H1 (cell line): ENCODE results near the gene DCUN1D4. TPM values are rescaled to one million over a fixed set of nuclear protein-coding genes. Genes with fewer than 3 reads are reported as not detected.

Experiments
- CTCF ChIA-PET: fragments of 300-600 bp; sonication (Branson Sonifier 250); formaldehyde crosslinking; loops from one replicate; lab custom pipeline; 2021; ENCODE audit not compliant: partially characterized antibody; lab: Charles Lee
- POLR2A ChIA-PET: fragments of 300-600 bp; sonication (Branson Sonifier 250); formaldehyde crosslinking; loops from one replicate; lab custom pipeline; 2021; ENCODE audit warnings: inconsistent platforms; ENCODE audit not compliant: partially characterized antibody; lab: Charles Lee
- DNase-seq, 2 experiments: peaks; one replicate each; pipeline versions ENCODE4 v3.0.0 to v3.0.0-alpha.2; 2010 to 2022; ENCODE audit warnings: low spot score in 2 of 2, low read depth in 1 of 2, mixed read lengths in 1 of 2
- FAIRE-seq: peaks from 2 replicates; lab custom pipeline; 2011; peaks lifted over from hg19 to GRCh38; lab: Jason Lieb, UNC
- H2AFZ ChIP-seq: 2 replicates; pipeline ENCODE4 v1.8.1; 2012; ENCODE audit warnings: low read length, inconsistent platforms
- H2AK5ac ChIP-seq: 2 replicates; pipeline ENCODE4 v1.6.1; 2013; ENCODE audit warnings: low read depth, low read length
- H2BK120ac ChIP-seq: replicated peaks from 2 replicates; pipeline ENCODE3; 2013; ENCODE audit warnings: low read depth, low read length, inconsistent platforms
- H2BK12ac ChIP-seq: 2 replicates; pipeline ENCODE4 v1.6.1; 2013; ENCODE audit warnings: low read depth, low read length
- H2BK15ac ChIP-seq: 2 replicates; pipeline ENCODE4 v1.6.1; 2013; ENCODE audit warnings: low read length
- H2BK20ac ChIP-seq: 2 replicates; pipeline ENCODE4 v1.6.1; 2013; ENCODE audit warnings: low read length
- H2BK5ac ChIP-seq: 2 replicates; pipeline ENCODE4 v1.6.1; 2013; ENCODE audit warnings: low read depth, low read length
- H3K14ac ChIP-seq: 2 replicates; pipeline ENCODE4 v1.6.1; 2013; ENCODE audit warnings: inconsistent platforms; ENCODE audit not compliant: insufficient read length
- H3K18ac ChIP-seq: 2 replicates; pipeline ENCODE4 v1.6.1; 2013; ENCODE audit warnings: low read length; ENCODE audit errors: extremely low read depth
- H3K23ac ChIP-seq: 2 replicates; pipeline ENCODE4 v1.6.1; 2013; ENCODE audit warnings: inconsistent platforms; ENCODE audit not compliant: insufficient read length
- H3K23me2 ChIP-seq: 2 replicates; pipeline ENCODE4 v1.6.1; 2013; ENCODE audit warnings: low read depth, low read length
- H3K27ac ChIP-seq: 2 replicates; pipeline ENCODE4 v1.6.1; 2011; ENCODE audit warnings: low read depth, low read length, inconsistent platforms
- H3K27me3 ChIP-seq, 4 experiments: replicated peaks in 1 of 4; 1 replicate in 1 of 4; 2 replicates in 3 of 4; pipeline versions ENCODE4 v1.6.1 to v1.8.1; 2011 to 2013; ENCODE audit warnings: low read length in 3 of 4, mild to moderate bottlenecking in 3 of 4, inconsistent platforms in 2 of 4, mixed read lengths in 2 of 4, moderate library complexity in 1 of 4; ENCODE audit not compliant: control insufficient read depth in 3 of 4, insufficient read depth in 3 of 4; ENCODE audit errors: extremely low read depth in 1 of 4
- H3K36me3 ChIP-seq, 4 experiments: 2 replicates each; pipeline versions ENCODE4 v1.6.1 to v1.8.1; 2011 to 2013; ENCODE audit warnings: mild to moderate bottlenecking in 4 of 4, low read length in 3 of 4, moderate library complexity in 2 of 4, control low read depth in 1 of 4, inconsistent platforms in 1 of 4; ENCODE audit not compliant: insufficient read depth in 4 of 4, control insufficient read depth in 2 of 4
- H3K4ac ChIP-seq: replicated peaks from 2 replicates; pipeline ENCODE3; 2013; ENCODE audit warnings: low read length, low read depth, mixed read lengths, inconsistent platforms; ENCODE audit not compliant: insufficient read length
- H3K4me1 ChIP-seq, 4 experiments: replicated peaks in 1 of 4; 1 replicate in 1 of 4; 2 replicates in 3 of 4; pipeline versions ENCODE4 v1.6.1 to v1.8.1; 2011 to 2013; ENCODE audit warnings: low read length in 3 of 4, inconsistent platforms in 2 of 4, mixed read lengths in 1 of 4; ENCODE audit not compliant: insufficient read depth in 4 of 4, control insufficient read depth in 3 of 4
- H3K4me2 ChIP-seq, 2 experiments: 2 replicates each; pipeline versions ENCODE4 v1.6.1 to v1.8.1; 2011 to 2013; ENCODE audit warnings: low read depth in 2 of 2, low read length in 2 of 2, control low read depth in 1 of 2, inconsistent platforms in 1 of 2, mild to moderate bottlenecking in 1 of 2; ENCODE audit not compliant: insufficient read depth in 1 of 2
- H3K4me3 ChIP-seq, 4 experiments: fragments of 200-600, 300-600 bp in 1 of 4; sonication (generic), shearing (Covaris generic), sonication (Bioruptor Twin) in 1 of 4; 2 replicates each; pipeline versions ENCODE4 v1.5.1 to v1.8.1; 2011 to 2016; ENCODE audit warnings: low read length in 4 of 4, low read depth in 3 of 4, control low read depth in 2 of 4, inconsistent platforms in 2 of 4, mild to moderate bottlenecking in 2 of 4, mixed read lengths in 1 of 4, moderate library complexity in 1 of 4; ENCODE audit not compliant: insufficient read depth in 2 of 4; ENCODE audit errors: extremely low read depth in 1 of 4
- H3K56ac ChIP-seq: replicated peaks from 2 replicates; pipeline ENCODE3; 2013; ENCODE audit warnings: low read depth, mild to moderate bottlenecking, mixed read lengths, low read length, inconsistent platforms; ENCODE audit not compliant: insufficient read length
- H3K79me1 ChIP-seq: 2 replicates; pipeline ENCODE4 v1.6.1; 2013; ENCODE audit warnings: low read depth, low read length, control low read depth
- H3K79me2 ChIP-seq, 2 experiments: 2 replicates each; pipeline versions ENCODE4 v1.6.1 to v1.8.1; 2012 to 2013; ENCODE audit warnings: low read length in 2 of 2, mild to moderate bottlenecking in 2 of 2, inconsistent platforms in 1 of 2; ENCODE audit not compliant: insufficient read depth in 2 of 2, control insufficient read depth in 1 of 2
- H3K9ac ChIP-seq, 4 experiments: replicated peaks in 1 of 4; 1 replicate in 1 of 4; 2 replicates in 3 of 4; pipeline versions ENCODE4 v1.6.1 to v1.8.1; 2011 to 2013; ENCODE audit warnings: low read depth in 3 of 4, low read length in 3 of 4, control low read depth in 2 of 4, mild to moderate bottlenecking in 2 of 4, moderate library complexity in 2 of 4, inconsistent platforms in 1 of 4; ENCODE audit errors: extremely low read depth in 1 of 4
- H3K9me3 ChIP-seq, 2 experiments: 2 replicates each; pipeline versions ENCODE4 v1.6.1 to v1.8.1; 2012 to 2013; ENCODE audit warnings: mild to moderate bottlenecking in 2 of 2, moderate library complexity in 2 of 2, control low read depth in 1 of 2, inconsistent platforms in 1 of 2, low read depth in 1 of 2, low read length in 1 of 2, mixed read lengths in 1 of 2; ENCODE audit not compliant: insufficient read depth in 2 of 2
- H4K20me1 ChIP-seq, 2 experiments: replicated peaks in 1 of 2; 2 replicates each; pipeline versions ENCODE3 to v1.8.1; 2011 to 2013; ENCODE audit warnings: inconsistent platforms in 2 of 2, low read length in 2 of 2, mild to moderate bottlenecking in 1 of 2; ENCODE audit not compliant: insufficient read depth in 2 of 2, control insufficient read depth in 1 of 2
- H4K5ac ChIP-seq: 2 replicates; pipeline ENCODE4 v1.6.1; 2013; ENCODE audit warnings: low read length, low read depth, mixed read lengths, inconsistent platforms; ENCODE audit not compliant: insufficient read length
- H4K8ac ChIP-seq: 2 replicates; pipeline ENCODE4 v1.8.0; 2013; ENCODE audit warnings: mild to moderate bottlenecking, moderate library complexity, low read length, inconsistent platforms; ENCODE audit not compliant: insufficient read depth; ENCODE audit errors: extremely low read depth
- H4K91ac ChIP-seq: replicated peaks from 2 replicates; pipeline ENCODE3; 2013; ENCODE audit warnings: low read length, mixed read lengths, inconsistent platforms; ENCODE audit not compliant: insufficient read length
- CHD2 ChIP-seq: IDR thresholded peaks from 2 replicates; pipeline ENCODE4 v1.6.1; 2012; ENCODE audit warnings: low read length, improper control_type of control experiment
- HDAC2 ChIP-seq, 2 experiments: fragments of 300-600 bp in 1 of 2; sonication (generic) in 1 of 2; IDR thresholded peaks; 2 replicates each; pipeline ENCODE4 v1.6.1; 2011 to 2012; ENCODE audit warnings: low read depth in 2 of 2, low read length in 2 of 2, mild to moderate bottlenecking in 2 of 2, moderate library complexity in 2 of 2, borderline replicate concordance in 1 of 2, inconsistent platforms in 1 of 2
- NANOG ChIP-seq: IDR thresholded peaks from 2 replicates; pipeline ENCODE4 v1.6.1; 2011; ENCODE audit warnings: low read length, low read depth, mild to moderate bottlenecking, inconsistent platforms; ENCODE audit not compliant: insufficient read depth, poor library complexity, severe bottlenecking
- POLR2A ChIP-seq, 2 experiments: IDR thresholded peaks; 1 replicate in 1 of 2; 2 replicates in 1 of 2; pipeline ENCODE4 v1.6.1; 2011; ENCODE audit warnings: low read depth in 2 of 2, low read length in 2 of 2, mild to moderate bottlenecking in 2 of 2; ENCODE audit errors: control extremely low read depth in 1 of 2
- RAD21 ChIP-seq, 2 experiments: IDR thresholded peaks in 1 of 2; conservative IDR thresholded peaks in 1 of 2; 2 replicates each; pipeline ENCODE4 v1.6.1; 2011; ENCODE audit warnings: low read depth in 2 of 2, low read length in 2 of 2, improper control_type of control experiment in 1 of 2, inconsistent platforms in 1 of 2, mild to moderate bottlenecking in 1 of 2, moderate library complexity in 1 of 2
- SIRT6 ChIP-seq: IDR thresholded peaks from one replicate; pipeline ENCODE4 v1.7.1; 2012; ENCODE audit warnings: low read length, inconsistent platforms
- SP4 ChIP-seq: IDR thresholded peaks from 2 replicates; pipeline ENCODE4 v1.6.1; 2012; ENCODE audit warnings: low read length, inconsistent platforms
- TAF7 ChIP-seq: optimal IDR thresholded peaks from 2 replicates; pipeline ENCODE3; 2011; ENCODE audit warnings: low read depth, mild to moderate bottlenecking, inconsistent platforms, low read length, moderate library complexity, borderline replicate concordance
- WGBS, 2 experiments: shearing (Covaris generic) in 1 of 2; methylation state at CpG; one replicate each; pipeline versions ENCODE4 v1.1.6 to v1.1.7; 2013 to 2015; ENCODE audit warnings: low lambda C conversion rate in 2 of 2, mixed read lengths in 2 of 2, inconsistent platforms in 1 of 2, low coverage in 1 of 2, missing lambda C conversion rate in 1 of 2; ENCODE audit not compliant: insufficient replicate concordance in 2 of 2, insufficient coverage in 1 of 2, insufficient read length in 1 of 2; ENCODE audit errors: extremely low coverage in 1 of 2, missing lambda C conversion rate in 1 of 2; 5-methylcytosine and 5-hydroxymethylcytosine counted together
- polyA plus RNA-seq, 7 experiments: library from polyadenylated mRNA; depleted of rRNA in 3 of 7; stranded (reverse) in 5 of 7; unstranded in 2 of 7; fragments of >200 nt in 5 of 7; fragments of 200-250 nt in 2 of 7; gene quantifications; 1 replicate in 5 of 7; 2 replicates in 1 of 7; 4 replicates in 1 of 7; pipeline versions ENCODE4 v1.2.1 to v1.2.3, GENCODE V29; 2011 to 2013; ENCODE audit warnings: missing spikeins in 2 of 7, mixed read lengths in 2 of 7
- total RNA-seq: library from RNA; stranded (reverse); fragmentation: NEBNext Ultra II Directional; extraction: Animal tissue kit (Norgen Biotek cat#: 25700); gene quantifications from 2 replicates; pipeline ENCODE4 v1.2.1, GENCODE V29; 2021

The DCUN1D4 gene
- total and polyA plus RNA-seq, 2 of the 8 experiments (the other 6 are each of a cell fraction or from before 2014, with no cell fraction given) = 22.9 to 55.9 TPM

- peaks cover 0 to 13% (median 7%) of the 10 kb centered on the region in 4 experiments; a peak in 5 of 7 replicates for H3K4me1 ChIP-seq
- TF ChIP-seq RAD21 (IDR thresholded peaks at IDR 0.05 in 1 of 2, conservative IDR thresholded peaks at IDR 0.05 in 1 of 2; ENCODE audit: low read depth in 2 of 2, low read length in 2 of 2) (no peak), SIRT6 (no peak), SP4 (no peak), NANOG (no peak), TAF7 (no peak), HDAC2 (IDR thresholded peaks at IDR 0.05; ENCODE audit: borderline replicate concordance in 1 of 2, low read depth in 2 of 2, low read length in 2 of 2) (no peak), POLR2A (IDR thresholded peaks at IDR 0.05; ENCODE audit: control extremely low read depth in 1 of 2, low read depth in 2 of 2, low read length in 2 of 2) (no peak), CHD2 (no peak)
Observed at GRCh38 chr4:51845055-51845426, 2.1 kb downstream of the DCUN1D4 start.

More at GRCh38 chr4:51845055-51845426, 2.1 kb downstream of the DCUN1D4 start:
- H3K18ac ChIP-seq = peak overlapping the region; percentile 98
- H3K23me2 ChIP-seq = peaks cover 16% of the 10 kb centered on the region
- peak overlapping the region; percentile 44 to 91 (median 66) for H3K4me3 ChIP-seq
- H3K9ac ChIP-seq = peak overlapping the region in 3 of 4 experiments; percentile 31 to 73 (median 65); a peak in 5 of 7 replicates
- H3K36me3 ChIP-seq = no peaks in the 10 kb centered on the region
- peaks cover 0 to 5% (median 4%) of the 10 kb centered on the region in 4 experiments; a peak in 5 of 7 replicates for H3K27me3 ChIP-seq
- no peak overlapping the region for H3K14ac ChIP-seq
- H4K8ac ChIP-seq = no peak overlapping the region
- no peak overlapping the region for H3K4ac ChIP-seq
- 0 out of 2 replicates have a peak overlapping the region, but pooled peaks have one; percentile 15 for H2BK5ac ChIP-seq
- H3K56ac ChIP-seq = no peak overlapping the region
- ChIA-PET CTCF (no interaction called here), POLR2A (interaction anchor here (0.6 to 1.6 kb wide), 3 partner anchors 17 to 167 kb away, joined by 3 to 5 read pairs (median 4); no protein-coding TSS in a partner anchor)
- no peak overlapping the region for H3K23ac ChIP-seq
- peak overlapping the region; percentile 74; the same call in 1 of the 2 replicates for H3K27ac ChIP-seq
- H3K79me1 ChIP-seq = peaks cover 3% of the 10 kb centered on the region; the same call in 1 of the 2 replicates
- H4K20me1 ChIP-seq = peaks cover 0 to 8% of the 10 kb centered on the region in 2 experiments
- H3K79me2 ChIP-seq = peaks cover 15 to 58% of the 10 kb centered on the region in 2 experiments
- H2BK20ac ChIP-seq = no peak overlapping the region
- H2AFZ ChIP-seq = peak overlapping the region; percentile 88; the same call in 1 of the 2 replicates
- no peak overlapping the region for H2BK12ac ChIP-seq
- H3K4me2 ChIP-seq = peak overlapping the region; percentile 79 to 95
- H3K9me3 ChIP-seq = no peaks in the 10 kb centered on the region
- H2BK15ac ChIP-seq = no peak overlapping the region
- WGBS, 2 experiments = 58 to 88% methylated on average over 1 to 6 of the region's 6 CpGs
- H4K5ac ChIP-seq = peak overlapping the region; percentile 45
- H2BK120ac ChIP-seq = no peak overlapping the region
- H2AK5ac ChIP-seq = no peak overlapping the region
- FAIRE-seq (no peak), DNase-seq (no peak)
- no peak overlapping the region for H4K91ac ChIP-seq
